Osteocyte (in vitro differentiated cells): ENCODE data around the gene POLL. TPM values are rescaled to one million over a fixed set of nuclear protein-coding genes. Genes with fewer than 3 reads are reported as not detected.

ENCODE experiments used
- DNase-seq: peaks from one replicate; pipeline ENCODE4 v3.0.0; 2021; ENCODE audit warnings: mixed read lengths; ENCODE audit not compliant: unreplicated experiment; ENCODE audit errors: extremely low spot score
- H3K27ac Mint-ChIP-seq: one replicate; pipeline ENCODE4 v1.8.0; 2021; ENCODE audit warnings: mild to moderate bottlenecking, mixed read lengths; ENCODE audit not compliant: unreplicated experiment
- H3K27me3 Mint-ChIP-seq: one replicate; pipeline ENCODE4 v1.8.0; 2021; ENCODE audit warnings: mixed read lengths; ENCODE audit not compliant: unreplicated experiment
- H3K36me3 Mint-ChIP-seq: one replicate; pipeline ENCODE4 v1.8.0; 2021; ENCODE audit warnings: mixed read lengths; ENCODE audit not compliant: unreplicated experiment
- H3K4me1 Mint-ChIP-seq: one replicate; pipeline ENCODE4 v1.8.0; 2021; ENCODE audit warnings: mixed read lengths; ENCODE audit not compliant: unreplicated experiment
- H3K4me3 Mint-ChIP-seq: one replicate; pipeline ENCODE4 v1.8.0; 2021; ENCODE audit warnings: mild to moderate bottlenecking, moderate library complexity, mixed read lengths; ENCODE audit not compliant: unreplicated experiment
- H3K9me3 Mint-ChIP-seq: one replicate; pipeline ENCODE4 v1.8.0; 2021; ENCODE audit warnings: mixed read lengths; ENCODE audit not compliant: unreplicated experiment
- total RNA-seq: library from RNA; stranded (reverse); gene quantifications from 2 replicates; pipeline ENCODE4 v1.2.1, GENCODE V29; 2021
- TF ChIP-seq, protein P1 (sequence below): fragments of 200-600 bp; sonication (generic); IDR thresholded peaks from 2 replicates; pipeline ENCODE4 v1.5.0; 2021; ENCODE audit warnings: antibody characterized with exemption, mild to moderate bottlenecking, moderate library complexity

POLL gene
- total RNA-seq, 1 donor from 2014 or later = 35.0 TPM

DNA sequence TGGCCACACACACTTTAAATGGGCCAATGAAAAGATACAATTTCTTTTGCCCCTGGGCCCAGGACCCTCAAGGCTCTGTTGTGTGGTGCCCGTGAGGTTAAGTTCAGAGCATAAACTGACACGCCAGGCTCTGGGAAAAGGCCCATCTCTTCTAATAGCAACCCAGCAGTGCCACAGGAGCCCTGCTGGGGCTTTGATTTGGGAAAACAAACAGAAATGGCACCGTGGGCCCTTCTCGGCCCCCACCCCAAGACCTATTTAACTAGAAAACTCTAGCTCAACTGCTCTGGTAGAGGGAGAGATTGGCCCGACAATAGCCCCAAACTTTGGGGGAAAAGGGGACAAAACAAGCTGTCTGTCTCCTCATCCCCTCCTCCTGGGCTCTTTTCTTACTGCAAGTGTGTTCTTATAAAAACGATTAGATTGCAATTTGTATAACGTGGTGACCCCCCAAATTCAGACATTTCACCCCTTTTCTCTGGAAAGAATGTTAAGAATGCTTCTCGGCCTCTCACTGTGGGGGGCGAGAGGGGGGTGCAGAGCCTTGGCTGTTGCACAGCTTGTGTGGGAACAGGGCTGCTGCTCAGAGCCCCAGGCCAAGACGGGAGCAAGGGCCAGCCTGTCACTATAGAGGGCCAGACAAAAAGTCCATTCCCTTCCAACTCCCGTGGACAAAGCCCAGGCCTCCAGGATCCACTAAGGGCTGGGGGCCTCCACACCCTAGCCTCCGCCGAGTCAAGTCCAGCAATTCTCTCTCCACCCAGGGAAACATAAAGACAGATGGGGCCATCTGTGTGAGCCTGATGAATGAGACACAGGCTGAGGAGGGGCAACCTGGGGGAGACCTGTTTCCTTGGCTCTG, 26.8 kb upstream of the POLL start:
- no peaks in the 10 kb centered on the region for H3K27me3 Mint-ChIP-seq
- peaks cover 15% of the 10 kb centered on the region for H3K36me3 Mint-ChIP-seq
- H3K4me1 Mint-ChIP-seq = peaks cover 7% of the 10 kb centered on the region
- DNase-seq = no peak
- H3K27ac Mint-ChIP-seq = peak overlapping the region; percentile 27
- no peaks in the 10 kb centered on the region for H3K9me3 Mint-ChIP-seq
- TF ChIP-seq, protein P1, sequence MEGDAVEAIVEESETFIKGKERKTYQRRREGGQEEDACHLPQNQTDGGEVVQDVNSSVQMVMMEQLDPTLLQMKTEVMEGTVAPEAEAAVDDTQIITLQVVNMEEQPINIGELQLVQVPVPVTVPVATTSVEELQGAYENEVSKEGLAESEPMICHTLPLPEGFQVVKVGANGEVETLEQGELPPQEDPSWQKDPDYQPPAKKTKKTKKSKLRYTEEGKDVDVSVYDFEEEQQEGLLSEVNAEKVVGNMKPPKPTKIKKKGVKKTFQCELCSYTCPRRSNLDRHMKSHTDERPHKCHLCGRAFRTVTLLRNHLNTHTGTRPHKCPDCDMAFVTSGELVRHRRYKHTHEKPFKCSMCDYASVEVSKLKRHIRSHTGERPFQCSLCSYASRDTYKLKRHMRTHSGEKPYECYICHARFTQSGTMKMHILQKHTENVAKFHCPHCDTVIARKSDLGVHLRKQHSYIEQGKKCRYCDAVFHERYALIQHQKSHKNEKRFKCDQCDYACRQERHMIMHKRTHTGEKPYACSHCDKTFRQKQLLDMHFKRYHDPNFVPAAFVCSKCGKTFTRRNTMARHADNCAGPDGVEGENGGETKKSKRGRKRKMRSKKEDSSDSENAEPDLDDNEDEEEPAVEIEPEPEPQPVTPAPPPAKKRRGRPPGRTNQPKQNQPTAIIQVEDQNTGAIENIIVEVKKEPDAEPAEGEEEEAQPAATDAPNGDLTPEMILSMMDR = no peak
- no peak overlapping the region for H3K4me3 Mint-ChIP-seq

DNA sequence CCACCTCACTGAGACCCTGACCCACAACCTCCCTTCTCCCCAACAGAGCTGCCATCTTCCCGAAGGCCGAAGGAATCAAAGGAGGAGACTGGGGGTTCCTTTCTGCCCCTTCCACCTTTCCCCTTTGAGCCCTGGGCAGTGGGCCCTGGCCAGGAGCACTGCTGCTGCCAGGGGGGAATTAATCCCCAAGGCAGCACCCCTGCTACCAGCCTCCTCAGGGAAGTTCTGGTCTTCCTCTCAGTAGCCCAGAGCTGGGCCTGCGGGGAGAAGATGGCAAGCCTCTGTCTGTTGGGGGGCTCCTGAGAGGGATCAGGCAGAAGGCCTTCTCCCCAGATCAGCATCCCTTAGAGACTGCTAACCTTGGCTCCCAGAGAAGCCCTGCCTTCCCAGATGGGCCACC, 25.6 kb upstream of the POLL start:
- no peak for DNase-seq
- peaks cover 20% of the 10 kb centered on the region for H3K36me3 Mint-ChIP-seq
- H3K4me1 Mint-ChIP-seq = peaks cover 9% of the 10 kb centered on the region
- H3K4me3 Mint-ChIP-seq = no peak overlapping the region
- H3K27ac Mint-ChIP-seq = no peak overlapping the region
- no peaks in the 10 kb centered on the region for H3K9me3 Mint-ChIP-seq
- TF ChIP-seq, protein P1 = no peak
- H3K27me3 Mint-ChIP-seq = no peaks in the 10 kb centered on the region

DNA sequence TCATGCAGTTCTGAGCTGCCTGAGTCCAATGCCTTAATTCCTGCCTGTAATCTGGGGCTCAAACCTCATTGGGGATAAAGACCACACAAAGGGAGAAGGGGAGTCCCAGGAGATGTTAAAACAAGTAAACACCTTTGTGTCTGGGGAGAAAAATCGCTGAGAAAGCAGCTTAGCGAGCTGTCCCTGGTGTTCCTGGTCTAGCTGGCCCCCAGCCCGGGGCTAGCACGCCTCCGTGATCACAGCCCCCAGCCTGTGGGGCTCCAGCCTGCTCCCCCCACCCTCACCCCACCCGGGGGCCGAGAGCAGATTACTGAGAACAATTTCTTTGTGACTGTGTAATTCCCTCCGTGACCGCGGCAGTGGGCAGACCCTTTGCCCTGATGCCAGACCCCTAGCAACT, 24.8 kb upstream of the POLL start:
- TF ChIP-seq, protein P1 = no peak
- Mint-ChIP-seq H3K36me3 (peaks cover 15% of the 10 kb centered on the region), H3K4me1 (peaks cover 9% of the 10 kb centered on the region), H3K27ac (no peak overlapping the region), H3K27me3 (no peaks in the 10 kb centered on the region), H3K9me3 (no peaks in the 10 kb centered on the region), H3K4me3 (no peak overlapping the region)
- DNase-seq = no peak

DNA sequence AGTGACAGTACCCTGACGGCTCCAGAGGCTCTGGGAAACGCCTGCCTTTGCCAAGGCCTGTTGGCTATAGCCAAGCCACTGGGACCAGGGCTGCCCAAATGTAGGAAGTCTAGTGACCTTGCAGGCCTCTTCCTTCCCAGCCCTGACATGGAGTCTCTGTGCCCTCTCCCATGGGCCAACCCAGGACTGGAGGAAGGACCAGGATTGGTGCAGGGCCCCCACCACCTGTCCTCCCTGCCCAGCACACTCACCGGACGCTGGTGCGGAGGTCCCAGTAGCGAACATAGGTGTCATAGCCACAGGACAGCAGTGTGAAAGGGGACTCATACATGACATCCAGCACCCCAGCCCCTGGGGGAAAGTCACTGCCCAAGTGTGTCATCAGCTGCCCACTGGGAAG, 24.0 kb upstream of the POLL start:
- Mint-ChIP-seq H3K9me3 (no peaks in the 10 kb centered on the region), H3K4me3 (no peak overlapping the region), H3K27ac (no peak overlapping the region), H3K27me3 (no peaks in the 10 kb centered on the region), H3K4me1 (peaks cover 9% of the 10 kb centered on the region), H3K36me3 (peaks cover 13% of the 10 kb centered on the region)
- TF ChIP-seq, protein P1 = no peak
- DNase-seq = no peak

DNA sequence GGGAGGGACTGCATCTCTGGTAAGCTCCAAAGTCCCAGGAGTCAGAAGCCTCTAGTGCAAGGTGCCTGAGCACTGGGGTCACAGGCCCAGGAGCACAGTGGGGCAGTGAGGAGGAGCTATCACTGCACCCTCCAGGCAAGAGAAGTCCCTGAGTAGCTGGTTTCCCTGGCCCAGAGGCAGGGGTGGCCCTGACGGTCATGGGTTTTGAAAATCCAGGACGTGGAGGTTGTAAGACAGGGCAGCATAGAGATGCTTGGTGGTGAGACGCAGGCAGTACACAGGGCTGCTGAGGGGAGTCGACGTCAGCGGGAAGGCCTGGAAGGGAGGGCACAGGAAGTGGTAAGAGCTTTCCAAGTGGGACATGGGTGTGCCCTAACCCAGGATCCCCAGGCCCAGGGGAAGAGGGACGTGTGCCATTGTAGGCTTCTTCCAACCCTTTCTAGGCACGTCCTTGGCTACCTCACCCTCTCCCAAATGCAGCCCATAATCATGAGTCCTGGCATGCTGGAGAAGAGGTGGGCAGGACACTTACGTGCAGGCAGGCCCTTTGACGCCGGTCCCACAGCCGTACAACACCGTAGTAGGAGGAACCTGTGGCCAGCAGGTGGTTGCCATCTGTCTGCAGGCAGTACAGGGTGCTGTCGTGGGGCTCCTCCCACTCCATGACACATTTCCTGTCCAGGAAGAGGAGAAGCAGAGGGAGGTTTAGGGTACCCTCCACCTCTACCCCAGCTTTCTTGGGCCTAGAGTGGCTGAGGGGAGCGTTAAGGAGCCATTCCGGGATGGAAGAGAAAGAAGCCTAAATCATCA, 23.2 kb upstream of the POLL start:
- Mint-ChIP-seq H3K27me3 (no peaks in the 10 kb centered on the region), H3K27ac (no peak overlapping the region), H3K4me1 (peaks cover 9% of the 10 kb centered on the region), H3K36me3 (peaks cover 12% of the 10 kb centered on the region), H3K4me3 (no peak overlapping the region), H3K9me3 (no peaks in the 10 kb centered on the region)
- TF ChIP-seq, protein P1 = no peak
- no peak for DNase-seq
